HepG2 (cell line): ENCODE results near the gene RASA3. TPM values are rescaled to one million over a fixed set of nuclear protein-coding genes. Genes with fewer than 3 reads are reported as not detected.

Experiments used
- ATAC-seq: fragments of 200-7000 bp; cut with Tn5 transposase; 3 replicates; pipeline ENCODE4 v1.9.1; 2020; ENCODE audit warnings: mild to moderate bottlenecking, moderate library complexity
- BruUV-seq: library from RNA; stranded (reverse); fragments of 400-500 nt; replicated peaks from 2 replicates; lab custom pipeline; 2021; lab: Mats Ljungman, UMichigan
- CTCF ChIA-PET: fragments of 300-600 bp; formaldehyde crosslinking; extraction: SDS; loops from one replicate; lab custom pipeline; 2021; ENCODE audit warnings: low total read pairs, inconsistent platforms, low intra/inter-chr PET ratio; lab: Yijun Ruan, JAX
- POLR2A ChIA-PET: fragments of 350-600 bp; sonication (Branson Sonifier 250); formaldehyde crosslinking; loops from one replicate; lab custom pipeline; 2020; ENCODE audit warnings: antibody characterized with exemption, inconsistent platforms; lab: Yijun Ruan, JAX
- DNase-seq: peaks from one replicate; pipeline ENCODE4 v3.0.0-alpha.2; 2015; ENCODE audit warnings: low spot score
- FAIRE-seq: peaks from 3 replicates; lab custom pipeline; 2011; peaks lifted over from hg19 to GRCh38; lab: Jason Lieb, UNC
- H2AFZ ChIP-seq: one replicate; pipeline ENCODE4 v1.6.1; 2011; ENCODE audit warnings: low read length, inconsistent platforms
- H3K27ac ChIP-seq: fragments of 300-600 bp; 3 replicates; pipeline ENCODE4 v1.8.0; 2011; ENCODE audit warnings: mixed run types, mild to moderate bottlenecking, mixed read lengths, low read length, inconsistent platforms; ENCODE audit not compliant: insufficient read depth; ENCODE audit errors: extremely low read length
- H3K27me3 ChIP-seq, 2 experiments: fragments of 200-600 bp in 1 of 2; 2 replicates in 1 of 2; 3 replicates in 1 of 2; pipeline versions ENCODE4 v1.6.0 to v1.8.0; 2011; ENCODE audit warnings: low read length in 2 of 2, mild to moderate bottlenecking in 2 of 2, moderate library complexity in 2 of 2, inconsistent platforms in 1 of 2; ENCODE audit not compliant: insufficient read depth in 2 of 2, control insufficient read depth in 1 of 2
- H3K36me3 ChIP-seq, 2 experiments: fragments of 200-600 bp in 1 of 2; replicated peaks in 1 of 2; 2 replicates in 1 of 2; 3 replicates in 1 of 2; pipeline versions ENCODE4 v1.5.1 to v1.8.0; 2011; ENCODE audit warnings: low read length in 2 of 2, inconsistent platforms in 1 of 2; ENCODE audit not compliant: insufficient read depth in 2 of 2, control insufficient read depth in 1 of 2
- H3K4me1 ChIP-seq: 2 replicates; pipeline ENCODE4 v1.5.1; 2012; ENCODE audit warnings: low read length, inconsistent platforms; ENCODE audit not compliant: insufficient read depth
- H3K4me2 ChIP-seq: 2 replicates; pipeline ENCODE4 v1.6.0; 2011; ENCODE audit warnings: low read depth, low read length, inconsistent platforms
- H3K4me3 ChIP-seq, 3 experiments: fragments of 200-600 bp in 1 of 3; sonication (generic), shearing (Covaris generic) in 1 of 3; replicated peaks in 1 of 3; 2 replicates each; pipeline ENCODE4 v1.5.1; 2011 to 2016; ENCODE audit warnings: low read length in 3 of 3, inconsistent platforms in 2 of 3, low read depth in 2 of 3, mild to moderate bottlenecking in 2 of 3, control low read depth in 1 of 3, mixed read lengths in 1 of 3; ENCODE audit not compliant: insufficient read depth in 1 of 3
- H3K79me2 ChIP-seq: one replicate; pipeline ENCODE4 v1.6.1; 2011; ENCODE audit warnings: low read length, inconsistent platforms; ENCODE audit not compliant: insufficient read depth
- H3K9ac ChIP-seq: 2 replicates; pipeline ENCODE4 v1.6.0; 2011; ENCODE audit warnings: mild to moderate bottlenecking, low read depth, low read length, inconsistent platforms; ENCODE audit not compliant: insufficient read depth
- H3K9me3 ChIP-seq: 2 replicates; pipeline ENCODE4 v1.5.1; 2012; ENCODE audit warnings: mild to moderate bottlenecking, low read length
- H4K20me1 ChIP-seq: 2 replicates; pipeline ENCODE4 v1.6.0; 2011; ENCODE audit warnings: inconsistent platforms, mild to moderate bottlenecking, low read length, moderate library complexity; ENCODE audit not compliant: insufficient read depth
- FLYWCH1 ChIP-seq: sonication (generic); formaldehyde crosslinking; IDR thresholded peaks from 2 replicates; pipeline ENCODE4 v1.8.1; 2023; ENCODE audit warnings: mild to moderate bottlenecking, missing genetic modification reagents
- FOXA3 ChIP-seq: IDR thresholded peaks from 2 replicates; pipeline ENCODE4 v1.6.1; 2016; ENCODE audit warnings: missing genetic modification reagents, missing compliant biosample characterization
- NR2C2 ChIP-seq: sonication (generic); formaldehyde crosslinking; IDR thresholded peaks from 2 replicates; pipeline ENCODE4 v1.4.0; 2020; ENCODE audit warnings: missing genetic modification reagents, mild to moderate bottlenecking, moderate library complexity, borderline replicate concordance
- POLR2G ChIP-seq: fragments of 200-400 bp; formaldehyde crosslinking; IDR thresholded peaks from 2 replicates; pipeline ENCODE4 v1.6.1; 2018; ENCODE audit warnings: mild to moderate bottlenecking, low read depth, low read length, moderate library complexity
- SYNCRIP ChIP-seq: fragments of 200-400 bp; formaldehyde crosslinking; IDR thresholded peaks from 2 replicates; pipeline ENCODE4 v1.6.1; 2018; ENCODE audit warnings: mild to moderate bottlenecking, low read depth, low read length; ENCODE audit not compliant: insufficient read depth
- TCF7L2 ChIP-seq: IDR thresholded peaks from 2 replicates; pipeline ENCODE4 v1.6.1; 2011; ENCODE audit warnings: mild to moderate bottlenecking, low read depth, low read length, moderate library complexity
- TEF ChIP-seq: sonication (generic); formaldehyde crosslinking; IDR thresholded peaks from 2 replicates; pipeline ENCODE4 v1.5.0; 2020; ENCODE audit warnings: missing genetic modification reagents
- ZC3H13 ChIP-seq: sonication (generic); formaldehyde crosslinking; IDR thresholded peaks from 2 replicates; pipeline ENCODE4 v1.8.1; 2023; ENCODE audit warnings: mild to moderate bottlenecking, missing genetic modification reagents, moderate library complexity
- ZIK1 ChIP-seq: sonication (generic); formaldehyde crosslinking; IDR thresholded peaks from 2 replicates; pipeline ENCODE4 v1.5.0; 2020; ENCODE audit warnings: mild to moderate bottlenecking, low read depth, missing genetic modification reagents, borderline replicate concordance
- ZNF136 ChIP-seq: sonication (generic); formaldehyde crosslinking; IDR thresholded peaks from 2 replicates; pipeline ENCODE4 v1.8.1; 2022; ENCODE audit warnings: low read depth, mild to moderate bottlenecking, moderate library complexity, missing genetic modification reagents
- ZNF263 ChIP-seq: sonication (generic); formaldehyde crosslinking; IDR thresholded peaks from 2 replicates; pipeline ENCODE4 v1.4.0; 2020; ENCODE audit warnings: missing genetic modification reagents
- ZNF503 ChIP-seq: sonication (generic); formaldehyde crosslinking; IDR thresholded peaks from 2 replicates; pipeline ENCODE4 v1.4.0; 2020; ENCODE audit warnings: missing genetic modification reagents
- ZSCAN30 ChIP-seq: sonication (generic); formaldehyde crosslinking; IDR thresholded peaks from 2 replicates; pipeline ENCODE4 v1.5.0; 2020; ENCODE audit warnings: mild to moderate bottlenecking, missing genetic modification reagents
- WGBS: methylation state at CpG from one replicate; pipeline ENCODE4 v1.1.6; 2017; ENCODE audit warnings: low lambda C conversion rate; 5-methylcytosine and 5-hydroxymethylcytosine counted together
- in situ Hi-C: cut with HindIII; loops from 2 replicates; pipeline ENCODE4 v1.10.0; 2017; ENCODE audit warnings: low pct_unique_long_range_greater_than_20kb; ENCODE audit not compliant: extremely low pct_ligation_motif_present
- intact Hi-C: fragments of 100-400 bp; cut with micrococcal nuclease; formaldehyde crosslinking; loops from one replicate; pipeline ENCODE4 v1.10.0; 2022; ENCODE audit not compliant: unreplicated experiment
- polyA plus RNA-seq, 8 experiments: library from polyadenylated mRNA; depleted of rRNA in 3 of 8; stranded (reverse) in 7 of 8; unstranded in 1 of 8; fragments of >200 nt; fragmentation: Illumina TruSeq in 4 of 8; extraction: Trizol in 4 of 8; gene quantifications; 2 replicates each; pipeline versions ENCODE4 v1.2.1 to v1.2.3, GENCODE V29; 2011 to 2016; ENCODE audit warnings: low read depth in 4 of 8, missing spikeins in 1 of 8, mixed read lengths in 1 of 8; ENCODE audit not compliant: insufficient read depth in 1 of 8
- total RNA-seq, 5 experiments: library from RNA; depleted of rRNA; stranded (reverse); fragments of >200 nt; fragmentation: Illumina TruSeq; extraction: Trizol; gene quantifications; 2 replicates each; pipeline ENCODE4 v1.2.3, GENCODE V29; 2016; ENCODE audit warnings: low read depth in 1 of 5

RASA3 gene
- total and polyA plus RNA-seq, 2 of the 13 experiments (the other 11 are each of a cell fraction or from before 2014, with no cell fraction given) = 0.05 TPM; not detected in 1

GRCh38 chr13:113975416-113975815 lies 157.0 kb downstream of the RASA3 start:
- ATAC-seq (no peak), DNase-seq (no peak), FAIRE-seq (no peak)
- H3K9me3 ChIP-seq = no peaks in the 10 kb centered on the region
- H3K79me2 ChIP-seq = no peaks in the 10 kb centered on the region
- ChIA-PET POLR2A (no interaction called here), CTCF (no interaction called here)
- 44% methylated on average over 11 of the region's 15 CpGs for WGBS
- H3K27me3 ChIP-seq = peaks cover 8 to 47% of the 10 kb centered on the region in 2 experiments; a peak in 4 of 5 replicates
- no peaks in the 10 kb centered on the region for H4K20me1 ChIP-seq
- no peak overlapping the region for H3K27ac ChIP-seq
- no TSS peak for BruUV-seq
- no peak overlapping the region for H3K4me2 ChIP-seq
- no peak overlapping the region for H2AFZ ChIP-seq
- no peaks in the 10 kb centered on the region for H3K36me3 ChIP-seq
- no peak overlapping the region for H3K9ac ChIP-seq
- no peak overlapping the region for H3K4me3 ChIP-seq
- in situ Hi-C loops = no loop called here
- no peaks in the 10 kb centered on the region for H3K4me1 ChIP-seq
- intact Hi-C loops = no loop called here
- no peak for TF ChIP-seq ZSCAN30 (CRISPR knock-in tag)
- TF ChIP-seq TEF = no peak
- no peak for TF ChIP-seq ZIK1 (CRISPR knock-in tag)

- no peak for ATAC-seq
- Histone ChIP-seq H4K20me1 (no peaks in the 10 kb centered on the region), H3K9me3 (no peaks in the 10 kb centered on the region), H3K4me1 (no peaks in the 10 kb centered on the region), H3K36me3 (no peaks in the 10 kb centered on the region), H2AFZ (no peak overlapping the region), H3K27ac (no peak overlapping the region), H3K4me3 (no peak overlapping the region), H3K9ac (no peak overlapping the region), H3K27me3 (peaks cover 13 to 55% of the 10 kb centered on the region in 2 experiments), H3K79me2 (no peaks in the 10 kb centered on the region), H3K4me2 (no peak overlapping the region)
- in situ Hi-C loops (no loop called here), intact Hi-C loops (no loop called here)
- WGBS = 40% methylated on average over 22 of the region's 56 CpGs
- DNase-seq = no peak
- FAIRE-seq = no peak
- no TSS peak for BruUV-seq
- CTCF ChIA-PET = no interaction called here
- POLR2A ChIA-PET = no interaction called here
- TF ChIP-seq FLYWCH1 (CRISPR knock-in tag) = no peak
- TF ChIP-seq FOXA3 (CRISPR knock-in tag) = no peak
- TF ChIP-seq SYNCRIP = no peak
- TF ChIP-seq ZNF503 (CRISPR knock-in tag) = no peak
- TF ChIP-seq TCF7L2 = no peak
- TF ChIP-seq ZC3H13 = no peak
- TF ChIP-seq NR2C2 (CRISPR knock-in tag) = no peak
- TF ChIP-seq POLR2G = no peak
- no peak for TF ChIP-seq ZNF263 (CRISPR knock-in tag)
- no peak for TF ChIP-seq ZNF136 (CRISPR knock-in tag)
These were observed 157.8 kb downstream of the RASA3 start for GRCh38 chr13:113974304-113975281.
